Activated naive CD4-positive, alpha-beta T cell treated with anti-CD3 and anti-CD28 coated beads, Interleukin-2, amount 10 ng/mL, durations not matched to agents 7 days and 5 days (primary cell): ENCODE results near the gene NEDD4.
"Not testable (repeated sequence)": the region's sequence is repeated elsewhere in the genome, so short reads cannot be mapped to it uniquely, and the experiment has no call there.

Experiments
- CTCF ChIA-PET: fragments of 350-600 bp; sonication (Branson Sonifier 250); formaldehyde crosslinking; loops from one replicate; lab custom pipeline; 2021; ENCODE audit warnings: antibody characterized with exemption; lab: Charles Lee
- DNase-seq: peaks from one replicate; pipeline ENCODE4 v3.0.0-alpha.2; 2020
- H3K27ac Mint-ChIP-seq: one replicate; pipeline ENCODE4 v1.8.0; 2021; ENCODE audit warnings: mild to moderate bottlenecking, moderate library complexity, mixed read lengths
- H3K27me3 Mint-ChIP-seq: one replicate; pipeline ENCODE4 v1.8.0; 2021; ENCODE audit warnings: mild to moderate bottlenecking, mixed read lengths
- H3K36me3 Mint-ChIP-seq: one replicate; pipeline ENCODE4 v1.8.0; 2021; ENCODE audit warnings: mixed read lengths
- H3K4me1 Mint-ChIP-seq: one replicate; pipeline ENCODE4 v1.8.0; 2021; ENCODE audit warnings: mixed read lengths
- H3K4me3 Mint-ChIP-seq: one replicate; pipeline ENCODE4 v1.8.0; 2021; ENCODE audit warnings: mild to moderate bottlenecking, moderate library complexity, mixed read lengths
- H3K9me3 Mint-ChIP-seq: one replicate; pipeline ENCODE4 v1.8.0; 2021; ENCODE audit warnings: mixed read lengths

Gene NEDD4

GRCh38 chr15:55993111-55993803 is at the start of gene NEDD4:
Gene NEDD4 (minus strand): TSS chr15:55993612. CDS start chr15:55993555, 57 bp downstream.
- peaks cover 22% of the 10 kb centered on the region for H3K4me1 Mint-ChIP-seq
- DNase-seq = peak; percentile 84
- H3K4me3 Mint-ChIP-seq = peak within 1 kb of the TSS; percentile 88
- H3K9me3 Mint-ChIP-seq = no peaks in the 10 kb centered on the region
- H3K36me3 Mint-ChIP-seq = peaks cover 5% of the 10 kb centered on the region
- peaks cover 24% of the 10 kb centered on the region for H3K27me3 Mint-ChIP-seq
- CTCF ChIA-PET = interaction anchor here (0.9 to 1.6 kb wide), 3 partner anchors 8 to 45 kb away, joined by 3 to 5 read pairs (median 3); no protein-coding TSS in a partner anchor
- no peak within 1 kb of the TSS for H3K27ac Mint-ChIP-seq

GRCh38 chr15:56042498-56042897 is 49.1 kb upstream of the NEDD4 start:
- Mint-ChIP-seq H3K4me3 (no peak overlapping the region), H3K36me3 (peaks cover 16% of the 10 kb centered on the region), H3K4me1 (peaks cover 47% of the 10 kb centered on the region), H3K9me3 (peaks cover 15% of the 10 kb centered on the region), H3K27me3 (no peaks in the 10 kb centered on the region), H3K27ac (peak overlapping the region; percentile 86)
- CTCF ChIA-PET = interaction anchor here (1.3 kb wide), 1 partner anchor 48 kb away, joined by 3 read pairs; no protein-coding TSS in a partner anchor
- DNase-seq = no peak

GRCh38 chr15:56042031-56042430 is 48.6 kb upstream of the NEDD4 start:
- Mint-ChIP-seq H3K4me3 (no peak overlapping the region), H3K36me3 (peaks cover 16% of the 10 kb centered on the region), H3K27ac (peak overlapping the region; percentile 86), H3K9me3 (peaks cover 15% of the 10 kb centered on the region), H3K27me3 (no peaks in the 10 kb centered on the region), H3K4me1 (peaks cover 48% of the 10 kb centered on the region)
- CTCF ChIA-PET = interaction anchor here (1.3 kb wide), 2 partner anchors 10 to 48 kb away, joined by 3 read pairs; no protein-coding TSS in a partner anchor
- no peak for DNase-seq

- Mint-ChIP-seq H3K4me1 (peaks cover 48% of the 10 kb centered on the region), H3K4me3 (no peak overlapping the region), H3K27ac (no peak overlapping the region), H3K9me3 (peaks cover 14% of the 10 kb centered on the region), H3K36me3 (peaks cover 16% of the 10 kb centered on the region), H3K27me3 (no peaks in the 10 kb centered on the region)
- CTCF ChIA-PET = interaction anchor here (1.3 kb wide), 2 partner anchors 12 to 14 kb away, joined by 3 to 4 read pairs; no protein-coding TSS in a partner anchor
- no peak for DNase-seq
Measured at GRCh38 chr15:56040081-56041035, 46.9 kb upstream of the NEDD4 start.

- H3K27me3 Mint-ChIP-seq = no peaks in the 10 kb centered on the region
- peaks cover 44% of the 10 kb centered on the region for H3K4me1 Mint-ChIP-seq
- CTCF ChIA-PET = interaction anchor here (1.6 kb wide), 1 partner anchor 46 kb away, joined by 5 read pairs; the partner anchor contains the start of gene NEDD4
- DNase-seq = no peak
- no peak overlapping the region for H3K27ac Mint-ChIP-seq
- H3K36me3 Mint-ChIP-seq = peaks cover 11% of the 10 kb centered on the region
- peaks cover 8% of the 10 kb centered on the region for H3K9me3 Mint-ChIP-seq
- H3K4me3 Mint-ChIP-seq = no peak overlapping the region
Measured at GRCh38 chr15:56038707-56039106, 45.3 kb upstream of the NEDD4 start.

- H3K9me3 Mint-ChIP-seq = peaks cover 5% of the 10 kb centered on the region
- no peak overlapping the region for H3K27ac Mint-ChIP-seq
- H3K36me3 Mint-ChIP-seq = peaks cover 9% of the 10 kb centered on the region
- no peak overlapping the region for H3K4me3 Mint-ChIP-seq
- peaks cover 37% of the 10 kb centered on the region for H3K4me1 Mint-ChIP-seq
- DNase-seq = no peak
- H3K27me3 Mint-ChIP-seq = no peaks in the 10 kb centered on the region
- CTCF ChIA-PET = interaction anchor here (1.6 kb wide), 1 partner anchor 45 kb away, joined by 5 read pairs; the partner anchor contains the start of gene NEDD4
Measured at GRCh38 chr15:56038015-56038414, 44.6 kb upstream of the NEDD4 start.

GRCh38 chr15:56036546-56037067 is 43.2 kb upstream of the NEDD4 start:
- CTCF ChIA-PET = no interaction called here
- H3K4me3 Mint-ChIP-seq = no peak overlapping the region
- peaks cover 24% of the 10 kb centered on the region for H3K4me1 Mint-ChIP-seq
- peaks cover 5% of the 10 kb centered on the region for H3K27me3 Mint-ChIP-seq
- no peak overlapping the region for H3K27ac Mint-ChIP-seq
- no peak for DNase-seq
- peaks cover 5% of the 10 kb centered on the region for H3K9me3 Mint-ChIP-seq
- peaks cover 6% of the 10 kb centered on the region for H3K36me3 Mint-ChIP-seq

GRCh38 chr15:56035166-56035565 is 41.8 kb upstream of the NEDD4 start:
- H3K9me3 Mint-ChIP-seq = peaks cover 5% of the 10 kb centered on the region
- H3K4me3 Mint-ChIP-seq = no peak overlapping the region
- peaks cover 6% of the 10 kb centered on the region for H3K36me3 Mint-ChIP-seq
- H3K27me3 Mint-ChIP-seq = peaks cover 5% of the 10 kb centered on the region
- DNase-seq = no peak
- peaks cover 24% of the 10 kb centered on the region for H3K4me1 Mint-ChIP-seq
- CTCF ChIA-PET = no interaction called here
- no peak overlapping the region for H3K27ac Mint-ChIP-seq

GRCh38 chr15:56034514-56034913 is 41.1 kb upstream of the NEDD4 start:
- Mint-ChIP-seq H3K4me3 (no peak overlapping the region), H3K27ac (no peak overlapping the region), H3K4me1 (peaks cover 24% of the 10 kb centered on the region), H3K36me3 (peaks cover 6% of the 10 kb centered on the region), H3K9me3 (peaks cover 5% of the 10 kb centered on the region), H3K27me3 (peaks cover 5% of the 10 kb centered on the region)
- no peak for DNase-seq
- CTCF ChIA-PET = no interaction called here

- peaks cover 5% of the 10 kb centered on the region for H3K27me3 Mint-ChIP-seq
- CTCF ChIA-PET = interaction anchor here (0.9 kb wide), 1 partner anchor 20 kb away, joined by 3 read pairs; no protein-coding TSS in a partner anchor
- no peak for DNase-seq
- no peaks in the 10 kb centered on the region for H3K9me3 Mint-ChIP-seq
- no peak overlapping the region for H3K27ac Mint-ChIP-seq
- no peaks in the 10 kb centered on the region for H3K36me3 Mint-ChIP-seq
- peaks cover 6% of the 10 kb centered on the region for H3K4me1 Mint-ChIP-seq
- no peak overlapping the region for H3K4me3 Mint-ChIP-seq
Measured at GRCh38 chr15:56032373-56032772, 39.0 kb upstream of the NEDD4 start.

GRCh38 chr15:56031836-56032235 is 38.4 kb upstream of the NEDD4 start:
- no peak for DNase-seq
- H3K27me3 Mint-ChIP-seq = peaks cover 5% of the 10 kb centered on the region
- no peaks in the 10 kb centered on the region for H3K36me3 Mint-ChIP-seq
- H3K9me3 Mint-ChIP-seq = no peaks in the 10 kb centered on the region
- no peak overlapping the region for H3K27ac Mint-ChIP-seq
- peaks cover 6% of the 10 kb centered on the region for H3K4me1 Mint-ChIP-seq
- no peak overlapping the region for H3K4me3 Mint-ChIP-seq
- CTCF ChIA-PET = interaction anchor here (0.9 kb wide), 1 partner anchor 20 kb away, joined by 3 read pairs; no protein-coding TSS in a partner anchor

- Mint-ChIP-seq H3K36me3 (no peaks in the 10 kb centered on the region), H3K27me3 (peaks cover 5% of the 10 kb centered on the region), H3K4me3 (no peak overlapping the region), H3K27ac (no peak overlapping the region), H3K4me1 (peaks cover 6% of the 10 kb centered on the region), H3K9me3 (no peaks in the 10 kb centered on the region)
- CTCF ChIA-PET = no interaction called here
- DNase-seq = no peak
Measured at GRCh38 chr15:56031402-56031801, 38.0 kb upstream of the NEDD4 start.

- Mint-ChIP-seq H3K27ac (no peak overlapping the region), H3K9me3 (peaks cover 2% of the 10 kb centered on the region), H3K36me3 (no peaks in the 10 kb centered on the region), H3K27me3 (peaks cover 5% of the 10 kb centered on the region), H3K4me1 (no peaks in the 10 kb centered on the region), H3K4me3 (no peak overlapping the region)
- no peak for DNase-seq
- CTCF ChIA-PET = no interaction called here
Measured at GRCh38 chr15:56028430-56028829, 35.0 kb upstream of the NEDD4 start.

- CTCF ChIA-PET, DNase-seq, H3K4me3 Mint-ChIP-seq, H3K36me3 Mint-ChIP-seq, H3K9me3 Mint-ChIP-seq, H3K4me1 Mint-ChIP-seq, H3K27ac Mint-ChIP-seq: not testable (repeated sequence)
- H3K27me3 Mint-ChIP-seq = peaks cover 26% of the 10 kb centered on the region
Measured at GRCh38 chr15:56023160-56023559, 29.7 kb upstream of the NEDD4 start.
